GM20000 (cell line): ENCODE data around the gene ELOVL6.

ENCODE experiments used
- DNase-seq: peaks from one replicate; pipeline ENCODE4 v3.0.0; 2012; ENCODE audit warnings: low spot score
- CTCF ChIP-seq: IDR thresholded peaks from 2 replicates; pipeline ENCODE4 v1.5.1; 2012; ENCODE audit warnings: mild to moderate bottlenecking, control low read depth; ENCODE audit errors: extremely low read depth, missing control alignments

The ELOVL6 gene

GRCh38 chr4:110184140-110184790, 14.2 kb downstream of the ELOVL6 start:
- no peak for TF ChIP-seq CTCF
- no peak for DNase-seq

- no peak for DNase-seq
- TF ChIP-seq CTCF, result no peak
Measured at GRCh38 chr4:110183643-110184042, 14.8 kb downstream of the ELOVL6 start.

GRCh38 chr4:110183058-110183457, 15.4 kb downstream of the ELOVL6 start:
- TF ChIP-seq CTCF, result no peak
- DNase-seq, result no peak

- TF ChIP-seq CTCF, result no peak
- no peak for DNase-seq
Measured at GRCh38 chr4:110181890-110182289, 16.5 kb downstream of the ELOVL6 start.

- no peak for TF ChIP-seq CTCF
- no peak for DNase-seq
Measured at GRCh38 chr4:110175634-110176033, 22.8 kb downstream of the ELOVL6 start.

GRCh38 chr4:110172972-110173371, 25.4 kb downstream of the ELOVL6 start:
- no peak for TF ChIP-seq CTCF
- no peak for DNase-seq

GRCh38 chr4:110171971-110172370, 26.4 kb downstream of the ELOVL6 start:
- no peak for TF ChIP-seq CTCF
- no peak for DNase-seq
